Neural progenitor cell (in vitro differentiated cells): Measurements from ENCODE around the gene GRK7.

ENCODE experiments used
- EZH2 ChIP-seq: fragments of 200-600 bp; sonication (generic); IDR thresholded peaks from 2 replicates; pipeline ENCODE4 v1.6.1; 2017; ENCODE audit warnings: antibody characterized with exemption, mild to moderate bottlenecking, moderate library complexity
- EZH2phosphoT487 ChIP-seq: fragments of 200-600 bp; sonication (generic); IDR thresholded peaks from 2 replicates; pipeline ENCODE4 v1.6.1; 2017; ENCODE audit warnings: antibody characterized with exemption
- TF ChIP-seq, protein P1 (sequence below): fragments of 200-600 bp; sonication (generic); IDR thresholded peaks from 2 replicates; pipeline ENCODE4 v1.5.1; 2017; ENCODE audit warnings: antibody characterized with exemption, mild to moderate bottlenecking

DNA sequence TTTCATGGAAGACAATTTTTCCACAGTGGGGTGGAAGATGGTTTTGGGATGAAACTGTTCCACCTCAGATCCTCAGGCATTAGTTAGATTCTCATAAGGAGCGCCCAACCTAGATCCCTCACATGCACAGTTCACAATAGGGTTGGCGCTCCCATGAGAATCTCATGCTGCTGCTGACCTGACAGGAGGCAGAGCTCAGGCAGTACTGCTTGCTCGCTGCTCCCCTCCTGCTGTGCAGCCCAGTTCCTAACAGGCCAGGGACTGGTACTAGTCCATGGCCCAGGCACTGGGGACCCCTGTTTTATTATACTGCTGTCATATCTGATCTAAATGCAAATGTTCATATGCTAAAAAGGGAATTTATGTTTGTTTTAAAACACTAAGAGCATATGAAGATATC, 9.8 kb upstream of the GRK7 start:
- TF ChIP-seq, protein P1, sequence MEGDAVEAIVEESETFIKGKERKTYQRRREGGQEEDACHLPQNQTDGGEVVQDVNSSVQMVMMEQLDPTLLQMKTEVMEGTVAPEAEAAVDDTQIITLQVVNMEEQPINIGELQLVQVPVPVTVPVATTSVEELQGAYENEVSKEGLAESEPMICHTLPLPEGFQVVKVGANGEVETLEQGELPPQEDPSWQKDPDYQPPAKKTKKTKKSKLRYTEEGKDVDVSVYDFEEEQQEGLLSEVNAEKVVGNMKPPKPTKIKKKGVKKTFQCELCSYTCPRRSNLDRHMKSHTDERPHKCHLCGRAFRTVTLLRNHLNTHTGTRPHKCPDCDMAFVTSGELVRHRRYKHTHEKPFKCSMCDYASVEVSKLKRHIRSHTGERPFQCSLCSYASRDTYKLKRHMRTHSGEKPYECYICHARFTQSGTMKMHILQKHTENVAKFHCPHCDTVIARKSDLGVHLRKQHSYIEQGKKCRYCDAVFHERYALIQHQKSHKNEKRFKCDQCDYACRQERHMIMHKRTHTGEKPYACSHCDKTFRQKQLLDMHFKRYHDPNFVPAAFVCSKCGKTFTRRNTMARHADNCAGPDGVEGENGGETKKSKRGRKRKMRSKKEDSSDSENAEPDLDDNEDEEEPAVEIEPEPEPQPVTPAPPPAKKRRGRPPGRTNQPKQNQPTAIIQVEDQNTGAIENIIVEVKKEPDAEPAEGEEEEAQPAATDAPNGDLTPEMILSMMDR: no peak
- no peak for TF ChIP-seq EZH2phosphoT487
- no peak for TF ChIP-seq EZH2
